ENCODE results near the gene OR51V1. TPM values are rescaled to one million over a fixed set of nuclear protein-coding genes. Genes with fewer than 3 reads are reported as not detected.

The OR51V1 gene
- total RNA-seq, 1 donor from 2014 or later, result not detected

DNA sequence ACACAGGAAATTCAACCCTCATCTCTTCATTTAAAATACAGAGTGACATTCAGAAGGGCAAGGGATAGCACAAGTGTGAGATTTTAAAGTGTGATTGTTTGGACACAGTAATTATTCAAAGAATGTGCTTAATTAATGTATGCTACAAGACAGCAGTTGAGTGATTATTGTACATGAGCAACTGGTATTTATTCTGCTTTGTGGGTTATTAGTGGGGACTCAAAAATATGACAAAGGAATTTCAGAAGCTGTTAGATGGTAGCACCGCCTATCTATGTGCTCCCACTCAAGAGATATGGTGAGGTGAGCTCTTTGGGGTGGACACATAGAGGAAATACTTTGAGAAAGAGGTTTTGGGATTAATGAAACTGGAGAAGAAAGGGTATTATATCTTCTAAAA, 39.6 kb upstream of the OR51V1 start:
- ATAC-seq (ENCODE audit: low read depth), result no peak
- peaks cover 4% of the 10 kb centered on the region for H3K27me3 Mint-ChIP-seq
- H3K27ac Mint-ChIP-seq, result no peak overlapping the region
- TF ChIP-seq, protein P1, sequence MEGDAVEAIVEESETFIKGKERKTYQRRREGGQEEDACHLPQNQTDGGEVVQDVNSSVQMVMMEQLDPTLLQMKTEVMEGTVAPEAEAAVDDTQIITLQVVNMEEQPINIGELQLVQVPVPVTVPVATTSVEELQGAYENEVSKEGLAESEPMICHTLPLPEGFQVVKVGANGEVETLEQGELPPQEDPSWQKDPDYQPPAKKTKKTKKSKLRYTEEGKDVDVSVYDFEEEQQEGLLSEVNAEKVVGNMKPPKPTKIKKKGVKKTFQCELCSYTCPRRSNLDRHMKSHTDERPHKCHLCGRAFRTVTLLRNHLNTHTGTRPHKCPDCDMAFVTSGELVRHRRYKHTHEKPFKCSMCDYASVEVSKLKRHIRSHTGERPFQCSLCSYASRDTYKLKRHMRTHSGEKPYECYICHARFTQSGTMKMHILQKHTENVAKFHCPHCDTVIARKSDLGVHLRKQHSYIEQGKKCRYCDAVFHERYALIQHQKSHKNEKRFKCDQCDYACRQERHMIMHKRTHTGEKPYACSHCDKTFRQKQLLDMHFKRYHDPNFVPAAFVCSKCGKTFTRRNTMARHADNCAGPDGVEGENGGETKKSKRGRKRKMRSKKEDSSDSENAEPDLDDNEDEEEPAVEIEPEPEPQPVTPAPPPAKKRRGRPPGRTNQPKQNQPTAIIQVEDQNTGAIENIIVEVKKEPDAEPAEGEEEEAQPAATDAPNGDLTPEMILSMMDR (IDR thresholded peaks at IDR 0.05), result no peak
- no peaks in the 10 kb centered on the region for H3K9me3 Mint-ChIP-seq
- no peak overlapping the region for H3K4me3 Mint-ChIP-seq
- ChIA-PET CTCF (no interaction called here), POLR2A (no interaction called here)
- no peak for DNase-seq
- intact Hi-C loops (cut with micrococcal nuclease), result no loop called here
- no peaks in the 10 kb centered on the region for H3K4me1 Mint-ChIP-seq
- no peaks in the 10 kb centered on the region for H3K36me3 Mint-ChIP-seq (ENCODE audit: low read depth)

GRCh38 chr11:5239046-5239445, 38.6 kb upstream of the OR51V1 start:
- ATAC-seq (ENCODE audit: low read depth), result no peak
- Mint-ChIP-seq H3K4me3 (no peak overlapping the region), H3K27ac (no peak overlapping the region), H3K27me3 (peaks cover 6% of the 10 kb centered on the region), H3K36me3 (ENCODE audit: low read depth) (no peaks in the 10 kb centered on the region), H3K4me1 (peaks cover 3% of the 10 kb centered on the region), H3K9me3 (no peaks in the 10 kb centered on the region)
- intact Hi-C loops (cut with micrococcal nuclease), result no loop called here
- CTCF ChIA-PET, result no interaction called here
- POLR2A ChIA-PET, result no interaction called here
- TF ChIP-seq, protein P1 (IDR thresholded peaks at IDR 0.05), result no peak
- DNase-seq, result no peak

- TF ChIP-seq, protein P1 (IDR thresholded peaks at IDR 0.05), result no peak
- Mint-ChIP-seq H3K27me3 (peaks cover 6% of the 10 kb centered on the region), H3K27ac (no peak overlapping the region), H3K9me3 (no peaks in the 10 kb centered on the region), H3K4me3 (no peak overlapping the region), H3K36me3 (ENCODE audit: low read depth) (no peaks in the 10 kb centered on the region), H3K4me1 (peaks cover 3% of the 10 kb centered on the region)
- intact Hi-C loops (cut with micrococcal nuclease), result no loop called here
- ATAC-seq (ENCODE audit: low read depth) (no peak), DNase-seq (no peak)
- ChIA-PET POLR2A (no interaction called here), CTCF (no interaction called here)
Observed at GRCh38 chr11:5238486-5238885, 38.0 kb upstream of the OR51V1 start.

- CTCF ChIA-PET, result no interaction called here
- TF ChIP-seq, protein P1 (IDR thresholded peaks at IDR 0.05), result no peak
- POLR2A ChIA-PET, result no interaction called here
- Mint-ChIP-seq H3K27me3 (peaks cover 6% of the 10 kb centered on the region), H3K27ac (no peak overlapping the region), H3K4me1 (peaks cover 3% of the 10 kb centered on the region), H3K4me3 (no peak overlapping the region), H3K36me3 (ENCODE audit: low read depth) (no peaks in the 10 kb centered on the region), H3K9me3 (no peaks in the 10 kb centered on the region)
- DNase-seq, result no peak
- ATAC-seq (ENCODE audit: low read depth), result no peak
- intact Hi-C loops (cut with micrococcal nuclease), result no loop called here
Observed at GRCh38 chr11:5237420-5237819, 36.9 kb upstream of the OR51V1 start.

DNA sequence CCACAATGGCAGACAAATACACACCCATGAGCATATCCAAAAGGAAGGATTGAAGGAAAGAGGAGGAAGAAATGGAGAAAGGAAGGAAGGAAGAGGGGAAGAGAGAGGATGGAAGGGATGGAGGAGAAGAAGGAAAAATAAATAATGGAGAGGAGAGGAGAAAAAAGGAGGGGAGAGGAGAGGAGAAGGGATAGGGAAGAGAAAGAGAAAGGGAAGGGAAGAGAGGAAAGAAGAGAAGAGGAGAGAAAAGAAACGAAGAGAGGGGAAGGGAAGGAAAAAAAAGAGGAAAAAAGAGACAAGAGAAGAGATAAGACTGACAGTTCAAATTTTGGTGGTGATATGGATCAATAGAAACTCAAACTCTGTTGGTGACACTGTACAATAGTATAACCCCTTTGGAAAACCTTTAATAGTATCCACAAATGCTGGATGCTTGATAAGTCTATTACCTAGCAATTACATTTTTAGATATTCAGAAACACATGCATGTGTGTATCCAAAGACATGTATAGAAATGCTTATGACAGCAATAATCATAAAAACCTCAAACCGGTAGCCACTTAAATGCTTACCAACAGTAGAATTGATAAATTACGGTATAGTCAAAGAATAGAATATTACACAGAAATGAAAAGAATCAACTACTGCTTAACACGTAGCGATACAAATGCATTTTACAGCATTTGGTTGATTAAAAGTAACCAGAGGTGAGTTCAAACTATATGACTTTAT, 35.0 kb upstream of the OR51V1 start:
- intact Hi-C loops (cut with micrococcal nuclease), result no loop called here
- no peak for ATAC-seq (ENCODE audit: low read depth)
- Mint-ChIP-seq H3K9me3 (no peaks in the 10 kb centered on the region), H3K36me3 (ENCODE audit: low read depth) (no peaks in the 10 kb centered on the region), H3K4me3 (no peak overlapping the region), H3K27me3 (peaks cover 6% of the 10 kb centered on the region), H3K27ac (no peak overlapping the region), H3K4me1 (peaks cover 3% of the 10 kb centered on the region)
- no peak for DNase-seq
- ChIA-PET CTCF (no interaction called here), POLR2A (no interaction called here)
- TF ChIP-seq, protein P1 (IDR thresholded peaks at IDR 0.05), result no peak

Data from activated B cell treated with CpG ODN at 0.5 μM for 24 hours (primary cell).